PC-9 (cell line): ENCODE measurements around the gene PDLIM5. TPM values are rescaled to one million over a fixed set of nuclear protein-coding genes. Genes with fewer than 3 reads are reported as not detected.

ENCODE experiments used
- BruUV-seq: library from RNA; stranded (reverse); fragments of 400-500 nt; replicated peaks from 2 replicates; lab custom pipeline; 2021; lab: Mats Ljungman, UMichigan
- CTCF ChIA-PET: fragments of 300-600 bp; sonication (Branson Sonifier 250); formaldehyde crosslinking; loops from one replicate; lab custom pipeline; 2022; ENCODE audit warnings: antibody characterized with exemption; lab: Charles Lee
- POLR2A ChIA-PET: fragments of 300-600 bp; sonication (Branson Sonifier 250); formaldehyde crosslinking; loops from one replicate; lab custom pipeline; 2022; ENCODE audit warnings: antibody characterized with exemption; ENCODE audit not compliant: unreplicated experiment; lab: Charles Lee
- DNase-seq, 2 experiments: peaks; one replicate each; pipeline versions ENCODE4 v3.0.0 to v3.0.0-alpha.2; 2015 to 2022; ENCODE audit warnings: mixed read lengths in 1 of 2
- H2AFZ ChIP-seq: fragments of 200-600 bp; sonication (generic); 2 replicates; pipeline ENCODE4 v1.8.1; 2017; ENCODE audit warnings: antibody characterized with exemption
- H3F3A ChIP-seq: fragments of 200-600 bp; sonication (generic); 2 replicates; pipeline ENCODE4 v1.8.1; 2017; ENCODE audit warnings: antibody characterized with exemption, mild to moderate bottlenecking, low read depth; ENCODE audit not compliant: insufficient read depth
- H3K27ac ChIP-seq: fragments of 200-600 bp; sonication (generic); 2 replicates; pipeline ENCODE4 v1.6.1; 2016; ENCODE audit warnings: mixed run types
- H3K27me3 ChIP-seq: fragments of 200-600 bp; sonication (generic); 2 replicates; pipeline ENCODE4 v1.6.1; 2016; ENCODE audit warnings: low read depth, mixed run types; ENCODE audit not compliant: insufficient read depth
- H3K36me3 ChIP-seq: fragments of 200-600 bp; sonication (generic); 2 replicates; pipeline ENCODE4 v1.6.1; 2016; ENCODE audit warnings: low read depth, mixed run types
- H3K4me1 ChIP-seq: fragments of 200-600 bp; sonication (generic); replicated peaks from 2 replicates; pipeline ENCODE4 v1.6.1; 2016; ENCODE audit warnings: mixed run types; ENCODE audit not compliant: insufficient read depth
- H3K4me2 ChIP-seq: fragments of 200-600 bp; sonication (generic); 2 replicates; pipeline ENCODE4 v1.6.1; 2017; ENCODE audit warnings: mixed run types
- H3K4me3 ChIP-seq: fragments of 200-600 bp; sonication (generic); 2 replicates; pipeline ENCODE4 v1.6.1; 2016; ENCODE audit warnings: mixed run types
- H3K79me2 ChIP-seq: fragments of 200-600 bp; sonication (generic); 2 replicates; pipeline ENCODE4 v1.6.1; 2017; ENCODE audit warnings: low read depth, mixed run types
- H3K9me2 ChIP-seq: fragments of 200-600 bp; sonication (generic); 2 replicates; pipeline ENCODE4 v1.8.1; 2017; ENCODE audit warnings: mild to moderate bottlenecking; ENCODE audit not compliant: insufficient read depth
- H3K9me3 ChIP-seq: fragments of 200-600 bp; sonication (generic); 2 replicates; pipeline ENCODE4 v1.8.1; 2016; ENCODE audit warnings: low read depth; ENCODE audit not compliant: insufficient read depth
- H4K20me1 ChIP-seq: fragments of 200-600 bp; sonication (generic); 2 replicates; pipeline ENCODE4 v1.8.1; 2017; ENCODE audit not compliant: insufficient read depth
- EZH2 ChIP-seq: fragments of 200-600 bp; sonication (generic); IDR thresholded peaks from 2 replicates; pipeline ENCODE4 v1.8.0; 2017; ENCODE audit warnings: antibody characterized with exemption, low read depth
- intact Hi-C: fragments of 100-400 bp; cut with micrococcal nuclease; formaldehyde crosslinking; loops from one replicate; pipeline ENCODE4 v1.10.0; 2022; ENCODE audit not compliant: unreplicated experiment
- total RNA-seq: library from RNA; stranded (reverse); gene quantifications from 2 replicates; pipeline ENCODE4 v1.2.3, GENCODE V29; 2021
- TF ChIP-seq, protein P1 (sequence below): fragments of 200-600 bp; sonication (generic); conservative IDR thresholded peaks from 2 replicates; pipeline ENCODE4 v1.6.1; 2017; ENCODE audit warnings: mixed run types, antibody characterized with exemption, mild to moderate bottlenecking, moderate library complexity

PDLIM5 gene
- total RNA-seq, 1 experiment from 2014 or later: 130 TPM

DNA sequence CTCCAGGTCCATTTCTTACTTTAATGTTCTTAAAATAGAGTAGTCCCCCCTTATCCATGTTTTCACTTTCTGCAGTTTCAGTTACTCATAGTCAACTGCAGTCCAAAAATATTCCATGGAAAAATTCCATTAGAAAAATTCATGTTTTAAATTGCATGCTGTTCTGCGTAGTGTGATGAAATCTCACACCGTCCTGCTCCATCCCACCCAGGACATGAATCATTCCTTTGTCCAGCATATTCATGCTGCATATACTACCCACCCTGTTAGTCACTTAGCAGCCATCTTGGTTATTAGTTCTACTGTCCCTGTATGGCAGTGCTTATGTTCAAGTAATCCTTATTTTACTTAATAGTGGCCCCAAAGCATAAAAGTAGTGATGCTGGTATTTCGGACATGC lies 5.4 kb upstream of the PDLIM5 start:
- POLR2A ChIA-PET: no interaction called here
- Histone ChIP-seq H3K4me1 (peaks cover 13% of the 10 kb centered on the region; the same call in 1 of the 2 replicates), H3K27ac (no peak overlapping the region), H3K4me3 (no peak overlapping the region), H2AFZ (no peak overlapping the region), H3K9me2 (no peaks in the 10 kb centered on the region), H3F3A (no peaks in the 10 kb centered on the region), H3K79me2 (no peaks in the 10 kb centered on the region), H3K36me3 (no peaks in the 10 kb centered on the region), H3K27me3 (no peaks in the 10 kb centered on the region), H4K20me1 (no peaks in the 10 kb centered on the region), H3K4me2 (no peak overlapping the region), H3K9me3 (no peaks in the 10 kb centered on the region)
- TF ChIP-seq EZH2: no peak
- TF ChIP-seq, protein P1, sequence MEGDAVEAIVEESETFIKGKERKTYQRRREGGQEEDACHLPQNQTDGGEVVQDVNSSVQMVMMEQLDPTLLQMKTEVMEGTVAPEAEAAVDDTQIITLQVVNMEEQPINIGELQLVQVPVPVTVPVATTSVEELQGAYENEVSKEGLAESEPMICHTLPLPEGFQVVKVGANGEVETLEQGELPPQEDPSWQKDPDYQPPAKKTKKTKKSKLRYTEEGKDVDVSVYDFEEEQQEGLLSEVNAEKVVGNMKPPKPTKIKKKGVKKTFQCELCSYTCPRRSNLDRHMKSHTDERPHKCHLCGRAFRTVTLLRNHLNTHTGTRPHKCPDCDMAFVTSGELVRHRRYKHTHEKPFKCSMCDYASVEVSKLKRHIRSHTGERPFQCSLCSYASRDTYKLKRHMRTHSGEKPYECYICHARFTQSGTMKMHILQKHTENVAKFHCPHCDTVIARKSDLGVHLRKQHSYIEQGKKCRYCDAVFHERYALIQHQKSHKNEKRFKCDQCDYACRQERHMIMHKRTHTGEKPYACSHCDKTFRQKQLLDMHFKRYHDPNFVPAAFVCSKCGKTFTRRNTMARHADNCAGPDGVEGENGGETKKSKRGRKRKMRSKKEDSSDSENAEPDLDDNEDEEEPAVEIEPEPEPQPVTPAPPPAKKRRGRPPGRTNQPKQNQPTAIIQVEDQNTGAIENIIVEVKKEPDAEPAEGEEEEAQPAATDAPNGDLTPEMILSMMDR: no peak
- DNase-seq: no peak
- intact Hi-C loops: no loop called here
- BruUV-seq: no TSS peak
- CTCF ChIA-PET: no interaction called here

DNA sequence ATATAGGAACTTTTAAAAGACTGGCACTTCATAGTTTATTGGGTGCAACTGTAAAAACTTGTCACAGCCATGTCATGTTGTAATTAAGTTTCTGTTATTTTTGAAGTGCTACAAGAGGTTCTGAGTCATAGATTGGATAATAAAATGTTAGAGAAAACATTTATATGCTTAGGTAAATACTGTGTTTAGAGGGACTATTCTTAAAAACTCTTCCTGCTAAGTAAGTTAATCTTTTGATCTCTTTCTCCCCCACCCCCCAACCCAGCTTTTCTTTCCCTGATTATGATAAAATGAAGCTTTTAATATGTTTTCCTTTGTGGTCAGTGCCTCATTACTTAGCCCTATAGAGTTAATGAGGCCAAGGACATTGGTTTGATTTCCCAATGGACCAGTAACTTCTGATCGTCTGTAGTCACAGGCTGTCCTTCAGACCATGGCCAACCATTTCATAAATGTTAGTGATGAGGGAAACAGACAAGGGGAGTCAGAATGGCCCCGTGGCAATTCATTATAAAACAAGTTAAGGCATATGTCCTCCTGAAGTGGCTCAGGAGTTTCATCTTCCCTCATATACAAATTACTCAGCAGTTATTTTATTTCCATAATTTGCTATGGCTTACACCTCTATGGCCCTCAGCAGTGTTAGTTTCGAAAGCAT lies 3.9 kb upstream of the PDLIM5 start:
- H3K4me2 ChIP-seq: peak overlapping the region; percentile 16; the same call in 1 of the 2 replicates
- peak in 1 of 2 experiments; percentile 51 for DNase-seq
- BruUV-seq: no TSS peak
- peaks cover 7% of the 10 kb centered on the region for H3K79me2 ChIP-seq
- no peaks in the 10 kb centered on the region for H4K20me1 ChIP-seq
- intact Hi-C loops: no loop called here
- no peaks in the 10 kb centered on the region for H3K9me2 ChIP-seq
- no peak for TF ChIP-seq EZH2
- TF ChIP-seq, protein P1: no peak
- no peaks in the 10 kb centered on the region for H3K9me3 ChIP-seq
- H3K4me3 ChIP-seq: no peak overlapping the region
- CTCF ChIA-PET: no interaction called here
- no peaks in the 10 kb centered on the region for H3K27me3 ChIP-seq
- peaks cover 13% of the 10 kb centered on the region; the same call in 1 of the 2 replicates for H3K4me1 ChIP-seq
- H3K27ac ChIP-seq: no peak overlapping the region
- no peaks in the 10 kb centered on the region for H3K36me3 ChIP-seq
- POLR2A ChIA-PET: no interaction called here
- H3F3A ChIP-seq: 0 out of 2 replicates have a peak, but pooled peaks cover 3% of the 10 kb centered on the region
- peak overlapping the region; percentile 66; the same call in 1 of the 2 replicates for H2AFZ ChIP-seq

DNA sequence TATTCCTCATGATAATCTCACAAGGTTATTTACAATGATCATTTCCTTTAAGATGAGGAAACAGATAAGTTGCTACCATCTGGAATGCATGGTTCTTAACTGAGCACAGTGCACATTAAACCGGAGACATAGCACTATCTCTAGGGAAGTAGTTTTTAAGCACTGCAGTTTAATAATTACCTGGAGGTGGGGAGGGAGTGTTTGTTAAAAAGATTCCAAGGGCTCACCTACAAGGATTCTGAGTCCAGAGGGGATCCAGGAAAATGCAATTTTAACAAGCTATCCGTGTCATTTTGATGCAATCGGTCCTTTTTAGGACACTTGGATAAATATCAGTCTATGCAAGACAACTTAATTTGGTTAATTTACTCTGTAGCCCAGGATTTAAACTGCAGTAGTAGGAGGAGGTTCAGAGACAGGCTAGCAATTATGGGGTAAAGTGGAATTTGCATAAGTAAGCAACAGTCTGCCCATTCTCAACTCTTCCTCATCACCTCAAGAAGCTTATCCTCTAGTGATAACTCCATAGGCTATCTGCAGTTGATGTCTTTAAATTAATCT lies 2.8 kb upstream of the PDLIM5 start:
- intact Hi-C loops: no loop called here
- H4K20me1 ChIP-seq: no peaks in the 10 kb centered on the region
- H3K4me2 ChIP-seq: no peak overlapping the region
- no peaks in the 10 kb centered on the region for H3K36me3 ChIP-seq
- ChIA-PET POLR2A (no interaction called here), CTCF (no interaction called here)
- no peaks in the 10 kb centered on the region for H3K27me3 ChIP-seq
- no peaks in the 10 kb centered on the region for H3K9me3 ChIP-seq
- no TSS peak for BruUV-seq
- no peak for TF ChIP-seq EZH2
- TF ChIP-seq, protein P1: no peak
- H3K4me3 ChIP-seq: no peak overlapping the region
- no peak overlapping the region for H3K27ac ChIP-seq
- H3F3A ChIP-seq: 0 out of 2 replicates have a peak, but pooled peaks cover 3% of the 10 kb centered on the region
- H3K4me1 ChIP-seq: peaks cover 13% of the 10 kb centered on the region; the same call in 1 of the 2 replicates
- peaks cover 17% of the 10 kb centered on the region for H3K79me2 ChIP-seq
- DNase-seq: no peak
- H2AFZ ChIP-seq: no peak overlapping the region
- no peaks in the 10 kb centered on the region for H3K9me2 ChIP-seq
